22Rv1 (cell line): ENCODE results near the gene CRHR2.
A peak's percentile ranks its signal among the peaks of the same experiment; 100 is the strongest.

Experiments
- H3K27ac ChIP-seq: fragments of 450-650 bp; 2 replicates; pipeline ENCODE4 v1.5.1; 2017
- ZFX ChIP-seq: fragments of 450-650 bp; IDR thresholded peaks from 2 replicates; pipeline ENCODE4 v1.6.1; 2017; ENCODE audit warnings: antibody characterized with exemption, borderline replicate concordance
- TF ChIP-seq, protein P1 (sequence below): fragments of 450-650 bp; IDR thresholded peaks from 2 replicates; pipeline ENCODE4 v1.5.1; 2017; ENCODE audit warnings: mild to moderate bottlenecking

CRHR2 gene

GRCh38 chr7:30634634-30635201, 47.5 kb downstream of the CRHR2 start:
- no peak for TF ChIP-seq ZFX
- TF ChIP-seq, protein P1, sequence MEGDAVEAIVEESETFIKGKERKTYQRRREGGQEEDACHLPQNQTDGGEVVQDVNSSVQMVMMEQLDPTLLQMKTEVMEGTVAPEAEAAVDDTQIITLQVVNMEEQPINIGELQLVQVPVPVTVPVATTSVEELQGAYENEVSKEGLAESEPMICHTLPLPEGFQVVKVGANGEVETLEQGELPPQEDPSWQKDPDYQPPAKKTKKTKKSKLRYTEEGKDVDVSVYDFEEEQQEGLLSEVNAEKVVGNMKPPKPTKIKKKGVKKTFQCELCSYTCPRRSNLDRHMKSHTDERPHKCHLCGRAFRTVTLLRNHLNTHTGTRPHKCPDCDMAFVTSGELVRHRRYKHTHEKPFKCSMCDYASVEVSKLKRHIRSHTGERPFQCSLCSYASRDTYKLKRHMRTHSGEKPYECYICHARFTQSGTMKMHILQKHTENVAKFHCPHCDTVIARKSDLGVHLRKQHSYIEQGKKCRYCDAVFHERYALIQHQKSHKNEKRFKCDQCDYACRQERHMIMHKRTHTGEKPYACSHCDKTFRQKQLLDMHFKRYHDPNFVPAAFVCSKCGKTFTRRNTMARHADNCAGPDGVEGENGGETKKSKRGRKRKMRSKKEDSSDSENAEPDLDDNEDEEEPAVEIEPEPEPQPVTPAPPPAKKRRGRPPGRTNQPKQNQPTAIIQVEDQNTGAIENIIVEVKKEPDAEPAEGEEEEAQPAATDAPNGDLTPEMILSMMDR, result no peak
- no peak overlapping the region for H3K27ac ChIP-seq

- no peak overlapping the region for H3K27ac ChIP-seq
- no peak for TF ChIP-seq ZFX
- TF ChIP-seq, protein P1, result no peak
These were observed 48.0 kb downstream of the CRHR2 start for GRCh38 chr7:30634193-30634626.

- TF ChIP-seq ZFX, result no peak
- TF ChIP-seq, protein P1, result no peak
- peak overlapping the region; percentile 8; the same call in 1 of the 2 replicates for H3K27ac ChIP-seq
These were observed 49.0 kb downstream of the CRHR2 start for GRCh38 chr7:30633223-30633622.

- no peak overlapping the region for H3K27ac ChIP-seq
- TF ChIP-seq, protein P1, result no peak
- no peak for TF ChIP-seq ZFX
These were observed 51.3 kb downstream of the CRHR2 start for GRCh38 chr7:30630986-30631385.

- no peak overlapping the region for H3K27ac ChIP-seq
- no peak for TF ChIP-seq ZFX
- TF ChIP-seq, protein P1, result no peak
These were observed 55.2 kb downstream of the CRHR2 start for GRCh38 chr7:30627026-30627425.

DNA sequence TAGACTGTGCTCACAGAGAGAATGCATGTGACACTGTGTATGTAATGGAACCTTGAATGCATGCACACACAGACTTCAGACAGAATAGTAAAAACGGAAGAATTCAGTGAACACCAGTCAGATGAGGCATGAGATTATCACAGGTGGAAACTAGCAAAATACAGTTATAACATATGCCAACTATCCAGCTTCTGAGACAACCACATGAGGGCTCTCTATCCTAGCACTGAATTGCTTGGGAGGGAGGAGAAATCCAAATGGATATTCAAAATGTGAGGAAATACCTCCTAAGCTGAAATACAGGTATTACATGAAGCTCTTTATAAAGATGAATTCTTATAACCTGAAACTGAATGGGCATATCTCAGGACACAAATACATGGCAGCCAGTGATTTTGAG, 57.0 kb downstream of the CRHR2 start:
- H3K27ac ChIP-seq, result no peak overlapping the region
- TF ChIP-seq ZFX, result no peak
- TF ChIP-seq, protein P1, result peak; percentile 30

DNA sequence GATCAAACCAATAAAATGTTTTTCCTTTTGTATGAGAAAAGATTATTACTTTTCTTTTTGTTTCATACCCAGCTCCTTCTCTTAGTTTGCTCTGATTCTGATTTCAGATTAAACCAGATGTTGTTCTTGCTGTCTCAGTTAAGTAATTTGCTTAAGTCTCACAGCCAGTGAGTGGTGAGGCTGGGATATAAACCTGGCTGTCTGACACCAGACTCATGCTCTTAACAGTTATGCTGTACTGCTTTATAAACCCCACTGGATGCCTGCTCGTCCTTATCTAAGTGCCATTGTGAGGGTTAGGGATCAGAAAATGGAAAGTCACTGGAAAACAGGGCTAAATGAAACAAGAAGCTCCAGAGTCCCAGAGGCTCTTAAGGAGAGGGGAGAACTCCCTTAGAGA, 63.3 kb downstream of the CRHR2 start:
- H3K27ac ChIP-seq, result no peak overlapping the region
- TF ChIP-seq, protein P1, result no peak
- no peak for TF ChIP-seq ZFX
